ENCODE measurements around the gene TBC1D22A. TPM values are rescaled to one million over a fixed set of nuclear protein-coding genes. Genes with fewer than 3 reads are reported as not detected.

The TBC1D22A gene
- total RNA-seq, 6 experiments from 2014 or later, result 10.9 to 18.1 (median 14.0) TPM

DNA sequence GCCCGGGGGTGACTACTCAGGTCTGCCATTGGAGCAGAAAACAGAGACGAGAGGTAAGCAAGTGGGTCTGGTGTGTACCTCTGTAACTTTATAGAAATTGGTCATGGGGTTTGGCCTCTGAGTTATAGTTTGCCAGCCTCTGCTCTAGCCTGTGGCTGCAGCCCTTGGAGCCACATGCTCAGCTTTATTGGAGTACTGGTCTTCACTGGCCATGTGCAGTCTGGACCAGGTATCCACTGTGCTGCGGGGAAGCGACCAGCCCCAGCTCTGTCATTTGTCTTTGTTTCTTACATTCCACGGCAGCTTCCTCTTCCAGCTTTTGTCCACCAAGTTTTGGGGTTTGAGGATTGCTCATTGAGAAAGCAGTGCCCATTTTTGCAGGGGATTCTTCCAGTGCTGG, 453.4 kb downstream of the TBC1D22A start:
- 74% methylated on average over 5 of the region's 5 CpGs for WGBS (ENCODE audit: insufficient coverage, low coverage, low lambda C conversion rate, missing lambda C conversion rate)
- no peak overlapping the region for H3K4me3 ChIP-seq
- intact Hi-C loops (cut with DNase I), result no loop called here
- H3K27ac ChIP-seq, result no peak overlapping the region
- no peaks in the 10 kb centered on the region for H3K27me3 ChIP-seq
- no peak for TF ChIP-seq POLR2A (IDR thresholded peaks at IDR 0.05)
- TF ChIP-seq CTCF (IDR thresholded peaks at IDR 0.05), result no peak
- no peaks in the 10 kb centered on the region for H3K36me3 ChIP-seq
- ATAC-seq (no peak), DNase-seq (no peak)
- H3K4me1 ChIP-seq, result no peaks in the 10 kb centered on the region
- no peaks in the 10 kb centered on the region for H3K9me3 ChIP-seq

GRCh38 chr22:47218671-47219070, 456.2 kb downstream of the TBC1D22A start:
- TF ChIP-seq POLR2A (IDR thresholded peaks at IDR 0.05) (no peak), CTCF (IDR thresholded peaks at IDR 0.05) (no peak)
- WGBS (ENCODE audit: insufficient coverage, low coverage, low lambda C conversion rate, missing lambda C conversion rate), result 87% methylated on average over 11 of the region's 15 CpGs
- ATAC-seq (peak in 1 of 4 donors; percentile 20), DNase-seq (no peak)
- H3K36me3 ChIP-seq, result no peaks in the 10 kb centered on the region
- no peaks in the 10 kb centered on the region for H3K4me1 ChIP-seq
- H3K27me3 ChIP-seq, result no peaks in the 10 kb centered on the region
- no peak overlapping the region for H3K4me3 ChIP-seq
- intact Hi-C loops (cut with DNase I), result no loop called here
- H3K9me3 ChIP-seq, result no peaks in the 10 kb centered on the region
- no peak overlapping the region for H3K27ac ChIP-seq

- no peak for TF ChIP-seq CTCF (IDR thresholded peaks at IDR 0.05)
- 89% methylated on average over 8 of the region's 10 CpGs for WGBS (ENCODE audit: insufficient coverage, low coverage, low lambda C conversion rate, missing lambda C conversion rate)
- no peaks in the 10 kb centered on the region for H3K36me3 ChIP-seq
- no peaks in the 10 kb centered on the region for H3K27me3 ChIP-seq
- no peak overlapping the region for H3K27ac ChIP-seq
- H3K9me3 ChIP-seq, result no peaks in the 10 kb centered on the region
- DNase-seq (no peak), ATAC-seq (no peak)
- no peak overlapping the region for H3K4me3 ChIP-seq
- H3K4me1 ChIP-seq, result no peaks in the 10 kb centered on the region
- intact Hi-C loops (cut with DNase I), result no loop called here
Measured at GRCh38 chr22:47219789-47220188, 457.3 kb downstream of the TBC1D22A start.

DNA sequence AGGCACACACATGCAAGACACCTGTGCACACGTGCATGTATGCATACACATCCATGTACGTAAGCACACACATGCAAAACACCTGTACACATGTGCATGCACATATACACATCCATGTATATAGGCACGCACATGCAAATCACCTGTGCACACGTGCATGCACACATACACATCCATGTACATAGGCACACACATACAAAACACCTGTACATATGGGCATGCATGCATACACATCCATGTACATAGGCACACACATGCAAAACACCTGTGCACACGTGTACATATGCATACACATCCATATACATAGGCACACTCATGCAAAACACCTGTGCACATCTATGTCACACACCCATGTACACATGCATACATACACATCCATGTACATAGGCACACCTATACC, 458.3 kb downstream of the TBC1D22A start:
- Histone ChIP-seq H3K9me3 (no peaks in the 10 kb centered on the region), H3K4me3 (no peak overlapping the region), H3K27ac (no peak overlapping the region), H3K27me3 (no peaks in the 10 kb centered on the region), H3K36me3 (no peaks in the 10 kb centered on the region), H3K4me1 (no peaks in the 10 kb centered on the region)
- WGBS (ENCODE audit: insufficient coverage, low coverage, low lambda C conversion rate, missing lambda C conversion rate), result 58% methylated on average over 2 of the region's 5 CpGs
- TF ChIP-seq CTCF (IDR thresholded peaks at IDR 0.05) (no peak), POLR2A (IDR thresholded peaks at IDR 0.05) (no peak)
- ATAC-seq (no peak), DNase-seq (no peak)
- intact Hi-C loops (cut with DNase I), result no loop called here

Measured in right lobe of liver (tissue), 6 donors.